ENCODE measurements around the gene MINPP1. TPM values are rescaled to one million over a fixed set of nuclear protein-coding genes. Genes with fewer than 3 reads are reported as not detected.
A peak's percentile ranks its signal among the peaks of the same experiment; 100 is the strongest.
"Not testable (repeated sequence)": the region's sequence is repeated elsewhere in the genome, so short reads cannot be mapped to it uniquely, and the experiment has no call there.

Gene MINPP1
- total RNA-seq, 1 experiment from 2014 or later, result 25.5 TPM

- TF ChIP-seq ERG (CRISPR knock-in tag; IDR thresholded peaks at IDR 0.05) (no peak), IRF1 (CRISPR knock-in tag; IDR thresholded peaks at IDR 0.05) (no peak), ZNF263 (CRISPR knock-in tag; IDR thresholded peaks at IDR 0.05; ENCODE audit: low read depth) (no peak; the same call in 1 of the 2 replicates), ATF6 (CRISPR knock-in tag; IDR thresholded peaks at IDR 0.05) (no peak), KAT7 (CRISPR knock-in tag; IDR thresholded peaks at IDR 0.05; ENCODE audit: borderline replicate concordance) (no peak; the same call in 1 of the 2 replicates), ATF1 (CRISPR knock-in tag; IDR thresholded peaks at IDR 0.05) (no peak), CTCF (IDR thresholded peaks at IDR 0.05) (no peak), GRHL2 (CRISPR knock-in tag; IDR thresholded peaks at IDR 0.05; ENCODE audit: insufficient replicate concordance, severe bottlenecking) (no peak), MAX (CRISPR knock-in tag; IDR thresholded peaks at IDR 0.05) (peak; percentile 84), FOXK1 (CRISPR knock-in tag; IDR thresholded peaks at IDR 0.05) (0 out of 2 replicates have a peak, but pooled peaks have one; percentile 3), PRRX2 (CRISPR knock-in tag; IDR thresholded peaks at IDR 0.05) (no peak), SP1 (CRISPR knock-in tag; conservative IDR thresholded peaks at IDR 0.05) (peak; percentile 83), ZBTB21 (CRISPR knock-in tag; IDR thresholded peaks at IDR 0.05; ENCODE audit: borderline replicate concordance) (no peak), RORB (CRISPR knock-in tag; IDR thresholded peaks at IDR 0.05) (no peak), TP53 (CRISPR knock-in tag; IDR thresholded peaks at IDR 0.05) (no peak; the same call in 1 of the 2 replicates), ZNF396 (CRISPR knock-in tag; IDR thresholded peaks at IDR 0.05; ENCODE audit: borderline replicate concordance) (no peak)
Measured at GRCh38 chr10:87504640-87505365, at the start of gene MINPP1 (continued).

GRCh38 chr10:87456586-87457220 is 48.0 kb upstream of the MINPP1 start:
- peak; percentile 100 for ATAC-seq
- H3K4me3 Mint-ChIP-seq; POLR2A ChIA-PET; CTCF ChIA-PET; H3K9me3 Mint-ChIP-seq; H3K4me1 Mint-ChIP-seq; H3K27ac Mint-ChIP-seq; DNase-seq (ENCODE audit: low spot score); H3K27me3 Mint-ChIP-seq (ENCODE audit: low read depth); H3K36me3 Mint-ChIP-seq: not testable (repeated sequence)

- DNase-seq (ENCODE audit: low spot score); H3K4me3 Mint-ChIP-seq; POLR2A ChIA-PET; H3K4me1 Mint-ChIP-seq; H3K27ac Mint-ChIP-seq; H3K36me3 Mint-ChIP-seq; H3K9me3 Mint-ChIP-seq; ATAC-seq; H3K27me3 Mint-ChIP-seq (ENCODE audit: low read depth); CTCF ChIA-PET: not testable (repeated sequence)
Measured at GRCh38 chr10:87461751-87462150, 42.9 kb upstream of the MINPP1 start.

- ATAC-seq; POLR2A ChIA-PET; H3K27ac Mint-ChIP-seq; H3K4me3 Mint-ChIP-seq; H3K9me3 Mint-ChIP-seq; CTCF ChIA-PET; DNase-seq (ENCODE audit: low spot score); H3K36me3 Mint-ChIP-seq; H3K4me1 Mint-ChIP-seq; H3K27me3 Mint-ChIP-seq (ENCODE audit: low read depth): not testable (repeated sequence)
Measured at GRCh38 chr10:87466849-87467248, 37.8 kb upstream of the MINPP1 start.

GRCh38 chr10:87488733-87489132 is 16.0 kb upstream of the MINPP1 start:
- ATAC-seq; H3K4me3 Mint-ChIP-seq; H3K4me1 Mint-ChIP-seq; H3K27me3 Mint-ChIP-seq (ENCODE audit: low read depth); H3K27ac Mint-ChIP-seq; POLR2A ChIA-PET; CTCF ChIA-PET; H3K36me3 Mint-ChIP-seq; H3K9me3 Mint-ChIP-seq; DNase-seq (ENCODE audit: low spot score): not testable (repeated sequence)

- H3K27me3 Mint-ChIP-seq (ENCODE audit: low read depth); ATAC-seq; H3K4me1 Mint-ChIP-seq; CTCF ChIA-PET; POLR2A ChIA-PET; H3K9me3 Mint-ChIP-seq; H3K4me3 Mint-ChIP-seq; DNase-seq (ENCODE audit: low spot score); H3K36me3 Mint-ChIP-seq; H3K27ac Mint-ChIP-seq: not testable (repeated sequence)
Measured at GRCh38 chr10:87490285-87490684, 14.4 kb upstream of the MINPP1 start.

Measured in WTC11 (cell line).